Natural killer cell (primary cell): ENCODE data around the gene HACD1. TPM values are rescaled to one million over a fixed set of nuclear protein-coding genes. Genes with fewer than 3 reads are reported as not detected.
A peak's percentile ranks its signal among the peaks of the same experiment; 100 is the strongest.

Experiments used
- ATAC-seq, 3 donors: fragments of 150-1000 bp in 2 of 3; fragments of 200-7000 bp in 1 of 3; cut with Tn5 transposase; 1 replicate in 1 of 3; 2 replicates in 2 of 3; pipeline ENCODE4 v1.10.0; 2021; ENCODE audit warnings: mild to moderate bottlenecking in 2 of 3, moderate library complexity in 2 of 3
- DNase-seq, 2 donors: peaks; one replicate each; pipeline versions ENCODE4 v3.0.0 to v3.0.0-alpha.2; 2013 to 2021; ENCODE audit warnings: mixed read lengths in 1 of 2
- H3K27ac ChIP-seq: one replicate; pipeline ENCODE4 v1.5.1; 2013; ENCODE audit warnings: mild to moderate bottlenecking, low read length
- H3K27me3 ChIP-seq: one replicate; pipeline ENCODE4 v1.6.1; 2013; ENCODE audit warnings: low read length; ENCODE audit not compliant: control insufficient read depth, insufficient read depth
- H3K36me3 ChIP-seq: one replicate; pipeline ENCODE4 v1.6.1; 2013; ENCODE audit warnings: low read length; ENCODE audit not compliant: control insufficient read depth, insufficient read depth
- H3K4me1 ChIP-seq: one replicate; pipeline ENCODE4 v1.6.1; 2013; ENCODE audit warnings: low read length; ENCODE audit not compliant: control insufficient read depth, insufficient read depth
- H3K4me3 ChIP-seq: one replicate; pipeline ENCODE4 v1.5.1; 2013; ENCODE audit warnings: low read length
- H3K9me3 ChIP-seq: one replicate; pipeline ENCODE4 v1.6.1; 2013; ENCODE audit warnings: low read length; ENCODE audit not compliant: control insufficient read depth, insufficient read depth
- H3K27ac Mint-ChIP-seq, 2 donors: one replicate each; pipeline ENCODE4 v1.8.0; 2022; ENCODE audit warnings: mild to moderate bottlenecking in 2 of 2, mixed read lengths in 2 of 2, moderate library complexity in 1 of 2
- H3K27me3 Mint-ChIP-seq, 2 donors: one replicate each; pipeline ENCODE4 v1.8.0; 2022; ENCODE audit warnings: low read depth in 2 of 2, mixed read lengths in 2 of 2
- H3K36me3 Mint-ChIP-seq: one replicate; pipeline ENCODE4 v1.8.0; 2022; ENCODE audit warnings: mixed read lengths
- H3K4me1 Mint-ChIP-seq, 2 donors: one replicate each; pipeline ENCODE4 v1.8.0; 2022; ENCODE audit warnings: mixed read lengths in 2 of 2
- H3K4me3 Mint-ChIP-seq: one replicate; pipeline ENCODE4 v1.8.0; 2022; ENCODE audit warnings: mild to moderate bottlenecking, moderate library complexity, mixed read lengths
- H3K9me3 Mint-ChIP-seq, 2 donors: one replicate each; pipeline ENCODE4 v1.8.0; 2022; ENCODE audit warnings: mixed read lengths in 2 of 2
- CTCF ChIP-seq: fragments of 200-600 bp; IDR thresholded peaks from one replicate; pipeline ENCODE4 v1.8.0; 2022; ENCODE audit warnings: antibody characterized with exemption
- WGBS: methylation state at CpG from one replicate; pipeline ENCODE4 v1.1.7; 2013; ENCODE audit warnings: missing lambda C conversion rate; ENCODE audit not compliant: insufficient coverage; 5-methylcytosine and 5-hydroxymethylcytosine counted together
- intact Hi-C: fragments of 100-400 bp; cut with micrococcal nuclease; formaldehyde crosslinking; loops from one replicate; pipeline ENCODE4 v1.14.2; 2022
- total RNA-seq, 4 donors: library from RNA; stranded (reverse); fragments of 120-200 nt in 1 of 4; gene quantifications; one replicate each; pipeline versions ENCODE4 v1.2.3 to v1.2.4, GENCODE V29; 2013 to 2022

The HACD1 gene
- total RNA-seq, 3 donors from 2014 or later (not counting 1 experiment from before 2014, with no cell fraction given) = 0.82 to 1.5 (median 0.87) TPM

DNA sequence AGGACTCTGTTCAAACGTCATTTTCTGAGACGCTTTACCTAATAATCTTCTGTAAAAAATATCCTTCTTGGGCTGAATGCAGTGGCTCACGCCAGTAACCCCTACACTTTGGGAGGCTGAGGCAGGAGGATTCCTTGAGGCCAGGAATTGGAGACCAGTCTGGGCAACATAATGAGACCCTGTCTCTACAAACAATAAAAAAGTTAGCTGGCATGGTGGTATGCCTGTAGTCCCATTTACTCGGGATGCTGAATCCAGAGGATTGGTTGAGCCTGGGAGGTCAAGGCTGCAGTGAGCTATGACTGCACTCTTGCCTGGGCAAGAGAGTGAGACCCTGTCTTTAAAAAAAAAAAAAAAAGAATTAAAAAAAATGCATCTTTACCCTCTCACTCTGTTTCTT lies 31.9 kb upstream of the HACD1 start:
- H3K27me3 ChIP-seq = no peaks in the 10 kb centered on the region
- intact Hi-C loops = no loop called here
- ATAC-seq (no peak), DNase-seq (no peak)
- Mint-ChIP-seq H3K36me3 (no peaks in the 10 kb centered on the region), H3K27me3 (no peaks in the 10 kb centered on the region), H3K9me3 (peaks cover 0 to 2% of the 10 kb centered on the region in 2 donors), H3K4me1 (peaks cover 66 to 87% of the 10 kb centered on the region in 2 donors), H3K4me3 (peak overlapping the region; percentile 65), H3K27ac (peak overlapping the region; percentile 71 to 85)
- H3K27ac ChIP-seq = peak overlapping the region; percentile 72
- no peak overlapping the region for H3K4me3 ChIP-seq
- H3K9me3 ChIP-seq = peaks cover 6% of the 10 kb centered on the region
- H3K4me1 ChIP-seq = peaks cover 27% of the 10 kb centered on the region
- H3K36me3 ChIP-seq = peaks cover 6% of the 10 kb centered on the region
- TF ChIP-seq CTCF = no peak
- WGBS = 91% methylated on average over 4 of the region's 4 CpGs

DNA sequence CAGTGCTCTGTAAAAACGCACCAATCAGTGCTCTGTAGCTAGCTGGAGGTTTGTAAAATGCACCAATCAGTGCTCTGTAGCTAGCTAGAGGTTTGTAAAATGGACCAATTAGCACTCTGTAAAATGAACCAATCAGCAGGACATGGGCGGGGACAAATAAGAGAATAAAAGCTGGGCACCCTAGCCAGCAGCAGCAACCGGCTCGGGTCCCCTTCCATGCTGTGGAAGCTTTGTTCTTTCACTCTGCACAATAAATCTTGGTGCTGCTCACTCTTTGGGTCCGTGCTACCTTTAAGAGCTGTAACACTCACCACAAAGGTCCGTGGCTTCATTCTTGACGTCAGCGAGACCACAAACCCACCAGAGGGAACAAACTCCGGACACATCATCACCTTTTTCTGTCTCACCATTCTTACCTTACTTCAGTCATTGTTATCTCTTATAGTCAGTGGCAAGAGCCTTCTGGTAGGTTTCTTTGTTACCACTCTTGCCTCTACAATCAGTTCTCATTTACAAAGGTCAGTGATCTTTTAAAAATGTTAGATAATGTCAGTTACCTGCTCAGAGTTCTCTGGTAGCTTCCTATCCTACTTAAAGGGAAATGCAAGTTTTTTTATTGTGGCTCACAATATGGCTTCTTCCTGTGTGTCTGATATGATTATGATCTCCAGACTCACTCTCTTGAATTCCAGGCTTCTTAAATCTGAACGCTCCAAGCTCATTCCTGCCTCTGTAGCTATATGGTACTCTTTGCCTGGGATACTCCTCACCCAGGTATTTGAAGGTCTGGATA lies 31.3 kb upstream of the HACD1 start:
- Mint-ChIP-seq H3K27me3 (no peaks in the 10 kb centered on the region), H3K36me3 (no peaks in the 10 kb centered on the region), H3K4me1 (peaks cover 65 to 87% of the 10 kb centered on the region in 2 donors), H3K27ac (peak overlapping the region; percentile 71 to 85), H3K4me3 (peak overlapping the region; percentile 65), H3K9me3 (no peaks in the 10 kb centered on the region)
- ATAC-seq (peak in 2 of 3 donors; percentile 11 to 25), DNase-seq (peak; percentile 53 to 71)
- H3K27ac ChIP-seq = peak overlapping the region; percentile 72
- intact Hi-C loops = no loop called here
- H3K4me1 ChIP-seq = peaks cover 27% of the 10 kb centered on the region
- TF ChIP-seq CTCF = no peak
- no peaks in the 10 kb centered on the region for H3K27me3 ChIP-seq
- H3K4me3 ChIP-seq = no peak overlapping the region
- WGBS = 33% methylated on average over 10 of the region's 10 CpGs
- H3K9me3 ChIP-seq = peaks cover 3% of the 10 kb centered on the region
- H3K36me3 ChIP-seq = peaks cover 5% of the 10 kb centered on the region

GRCh38 chr10:17647326-17647725 lies 30.2 kb upstream of the HACD1 start:
- Histone ChIP-seq H3K27ac (no peak overlapping the region), H3K27me3 (no peaks in the 10 kb centered on the region), H3K9me3 (no peaks in the 10 kb centered on the region), H3K4me3 (no peak overlapping the region), H3K36me3 (no peaks in the 10 kb centered on the region), H3K4me1 (peaks cover 32% of the 10 kb centered on the region)
- WGBS = no CpG with 5 or more reads among the region's 3 CpGs
- ATAC-seq = no peak
- no peaks in the 10 kb centered on the region for H3K9me3 Mint-ChIP-seq
- H3K4me1 Mint-ChIP-seq = peaks cover 66 to 79% of the 10 kb centered on the region in 2 donors
- intact Hi-C loops = no loop called here
- H3K36me3 Mint-ChIP-seq = no peaks in the 10 kb centered on the region
- DNase-seq = no peak
- TF ChIP-seq CTCF = no peak
- H3K27ac Mint-ChIP-seq = peak overlapping the region; percentile 71 to 85
- peak overlapping the region; percentile 35 for H3K4me3 Mint-ChIP-seq
- no peaks in the 10 kb centered on the region for H3K27me3 Mint-ChIP-seq
